ENCODE data around the gene TAOK2.
"Not testable (repeated sequence)": the region's sequence is repeated elsewhere in the genome, so short reads cannot be mapped to it uniquely, and the experiment has no call there.

Gene TAOK2

GRCh38 chr16:29958756-29959155 is 14.9 kb upstream of the TAOK2 start:
- Histone ChIP-seq H3K27ac (no peak overlapping the region), H3K4me3 (ENCODE audit: low read depth, low read length) (no peak overlapping the region), H3K9me3 (ENCODE audit: severe bottlenecking) (peaks cover 11% of the 10 kb centered on the region), H3K36me3 (no peaks in the 10 kb centered on the region), H3K27me3 (ENCODE audit: insufficient read depth, low read depth, severe bottlenecking) (no peaks in the 10 kb centered on the region)
- DNase-seq = no peak
- TF ChIP-seq CTCF (IDR thresholded peaks at IDR 0.05; ENCODE audit: low read depth, low read length) = no peak

GRCh38 chr16:29959293-29959692 is 14.4 kb upstream of the TAOK2 start:
- no peak for TF ChIP-seq CTCF (IDR thresholded peaks at IDR 0.05; ENCODE audit: low read depth, low read length)
- no peaks in the 10 kb centered on the region for H3K36me3 ChIP-seq
- H3K9me3 ChIP-seq (ENCODE audit: severe bottlenecking) = peaks cover 11% of the 10 kb centered on the region
- peak overlapping the region; percentile 45; the same call in 1 of the 2 replicates for H3K27ac ChIP-seq
- no peaks in the 10 kb centered on the region for H3K27me3 ChIP-seq (ENCODE audit: insufficient read depth, low read depth, severe bottlenecking)
- H3K4me3 ChIP-seq (ENCODE audit: low read depth, low read length) = no peak overlapping the region
- DNase-seq = peak; percentile 50

- not testable (repeated sequence) for DNase-seq; H3K4me3 ChIP-seq (ENCODE audit: low read depth, low read length); H3K36me3 ChIP-seq; H3K27me3 ChIP-seq (ENCODE audit: insufficient read depth, low read depth, severe bottlenecking); H3K27ac ChIP-seq
- peaks cover 11% of the 10 kb centered on the region for H3K9me3 ChIP-seq (ENCODE audit: severe bottlenecking)
Measured at GRCh38 chr16:29959821-29960220, 13.8 kb upstream of the TAOK2 start.

GRCh38 chr16:29961127-29961478 is 12.6 kb upstream of the TAOK2 start:
- H3K36me3 ChIP-seq = no peaks in the 10 kb centered on the region
- peak overlapping the region; percentile 79 for H3K27ac ChIP-seq
- H3K27me3 ChIP-seq (ENCODE audit: insufficient read depth, low read depth, severe bottlenecking) = no peaks in the 10 kb centered on the region
- no peak for TF ChIP-seq CTCF (IDR thresholded peaks at IDR 0.05; ENCODE audit: low read depth, low read length)
- H3K4me3 ChIP-seq (ENCODE audit: low read depth, low read length) = peak overlapping the region; percentile 48
- peaks cover 11% of the 10 kb centered on the region for H3K9me3 ChIP-seq (ENCODE audit: severe bottlenecking)
- DNase-seq = peak; percentile 84

GRCh38 chr16:29961479-29962343 is 12.0 kb upstream of the TAOK2 start, which contains the start of gene TMEM219:
Gene TMEM219, plus strand, starts transcription at chr16:29962079. Its CDS starts 1,065 bp downstream, at chr16:29963144.
- no peaks in the 10 kb centered on the region for H3K27me3 ChIP-seq (ENCODE audit: insufficient read depth, low read depth, severe bottlenecking)
- peaks cover 2% of the 10 kb centered on the region; the same call in 1 of the 2 replicates for H3K36me3 ChIP-seq
- peak; percentile 32 for TF ChIP-seq CTCF (IDR thresholded peaks at IDR 0.05; ENCODE audit: low read depth, low read length)
- peak; percentile 90 for DNase-seq
- peak within 1 kb of the TSS; percentile 48 for H3K4me3 ChIP-seq (ENCODE audit: low read depth, low read length)
- H3K9me3 ChIP-seq (ENCODE audit: severe bottlenecking) = peaks cover 11% of the 10 kb centered on the region
- H3K27ac ChIP-seq = peak within 1 kb of the TSS; percentile 79

- no peak for DNase-seq
- H3K27ac ChIP-seq = peak overlapping the region; percentile 79
- no peak for TF ChIP-seq CTCF (IDR thresholded peaks at IDR 0.05; ENCODE audit: low read depth, low read length)
Measured at GRCh38 chr16:29962344-29962994, 11.2 kb upstream of the TAOK2 start.

More at GRCh38 chr16:29962344-29962994, 11.2 kb upstream of the TAOK2 start:
- peak overlapping the region; percentile 48 for H3K4me3 ChIP-seq (ENCODE audit: low read depth, low read length)
- peaks cover 11% of the 10 kb centered on the region for H3K9me3 ChIP-seq (ENCODE audit: severe bottlenecking)
- H3K36me3 ChIP-seq = peaks cover 2% of the 10 kb centered on the region; the same call in 1 of the 2 replicates
- no peaks in the 10 kb centered on the region for H3K27me3 ChIP-seq (ENCODE audit: insufficient read depth, low read depth, severe bottlenecking)
